HepG2 (cell line): Measurements from ENCODE around the gene SART1. TPM values are rescaled to one million over a fixed set of nuclear protein-coding genes. Genes with fewer than 3 reads are reported as not detected.
A peak's percentile ranks its signal among the peaks of the same experiment; 100 is the strongest.

Experiments used
- BCL3 ChIP-seq: sonication (generic); formaldehyde crosslinking; IDR thresholded peaks from 2 replicates; pipeline ENCODE4 v1.5.1; 2020; ENCODE audit warnings: mild to moderate bottlenecking, missing genetic modification reagents, moderate library complexity
- CHD4 ChIP-seq: fragments of 200-600 bp; sonication (generic); IDR thresholded peaks from 2 replicates; pipeline ENCODE4 v1.7.0; 2017; ENCODE audit warnings: mild to moderate bottlenecking, low read length, borderline replicate concordance
- ETV5 ChIP-seq: IDR thresholded peaks from 2 replicates; pipeline ENCODE4 v1.6.1; 2018; ENCODE audit warnings: missing biosample characterization, missing genetic modification reagents, inconsistent platforms, borderline replicate concordance
- FOXP1 ChIP-seq, 2 experiments: fragments of 450-650 bp in 1 of 2; IDR thresholded peaks; 2 replicates each; pipeline ENCODE4 v1.6.1; 2017 to 2018; ENCODE audit warnings: antibody characterized with exemption in 1 of 2
- PITX1 ChIP-seq: sonication (generic); formaldehyde crosslinking; IDR thresholded peaks from 2 replicates; pipeline ENCODE4 v1.5.1; 2020; ENCODE audit warnings: mild to moderate bottlenecking, missing genetic modification reagents
- RFX5 ChIP-seq: IDR thresholded peaks from 2 replicates; pipeline ENCODE4 v1.6.1; 2011; ENCODE audit warnings: low read depth, low read length, improper control_type of control experiment
- RFXAP ChIP-seq: sonication (generic); formaldehyde crosslinking; IDR thresholded peaks from 2 replicates; pipeline ENCODE4 v1.4.0; 2020; ENCODE audit warnings: missing genetic modification reagents, borderline replicate concordance
- RNF219 ChIP-seq: sonication (generic); formaldehyde crosslinking; IDR thresholded peaks from 2 replicates; pipeline ENCODE4 v1.5.0; 2020; ENCODE audit warnings: mild to moderate bottlenecking, missing genetic modification reagents
- TIGD3 ChIP-seq: sonication (generic); formaldehyde crosslinking; IDR thresholded peaks from 2 replicates; pipeline ENCODE4 v1.5.1; 2020; ENCODE audit warnings: mild to moderate bottlenecking, missing genetic modification reagents, borderline replicate concordance
- ZBTB1 ChIP-seq: sonication (generic); formaldehyde crosslinking; IDR thresholded peaks from 2 replicates; pipeline ENCODE4 v1.4.0; 2020; ENCODE audit warnings: missing genetic modification reagents, borderline replicate concordance
- ZNF318 ChIP-seq: sonication (generic); formaldehyde crosslinking; IDR thresholded peaks from 2 replicates; pipeline ENCODE4 v1.4.0; 2020; ENCODE audit warnings: mild to moderate bottlenecking, missing genetic modification reagents
- ZNF333 ChIP-seq: sonication (generic); formaldehyde crosslinking; IDR thresholded peaks from 2 replicates; pipeline ENCODE4 v1.4.0; 2020; ENCODE audit warnings: mild to moderate bottlenecking, missing genetic modification reagents, borderline replicate concordance
- ZNF546 ChIP-seq: sonication (generic); formaldehyde crosslinking; conservative IDR thresholded peaks from 2 replicates; pipeline ENCODE4 v1.8.1; 2023; ENCODE audit warnings: mild to moderate bottlenecking, missing genetic modification reagents
- ZNF788 ChIP-seq: sonication (generic); formaldehyde crosslinking; IDR thresholded peaks from 2 replicates; pipeline ENCODE4 v1.5.0; 2020; ENCODE audit warnings: mild to moderate bottlenecking, missing genetic modification reagents, borderline replicate concordance
- ZSCAN31 ChIP-seq: sonication (generic); formaldehyde crosslinking; IDR thresholded peaks from 2 replicates; pipeline ENCODE4 v1.5.0; 2020; ENCODE audit warnings: low read depth, mild to moderate bottlenecking, missing genetic modification reagents
- polyA plus RNA-seq, 8 experiments: library from polyadenylated mRNA; depleted of rRNA in 3 of 8; stranded (reverse) in 7 of 8; unstranded in 1 of 8; fragments of >200 nt; fragmentation: Illumina TruSeq in 4 of 8; extraction: Trizol in 4 of 8; gene quantifications; 2 replicates each; pipeline versions ENCODE4 v1.2.1 to v1.2.3, GENCODE V29; 2011 to 2016; ENCODE audit warnings: low read depth in 4 of 8, missing spikeins in 1 of 8, mixed read lengths in 1 of 8; ENCODE audit not compliant: insufficient read depth in 1 of 8
- total RNA-seq, 5 experiments: library from RNA; depleted of rRNA; stranded (reverse); fragments of >200 nt; fragmentation: Illumina TruSeq; extraction: Trizol; gene quantifications; 2 replicates each; pipeline ENCODE4 v1.2.3, GENCODE V29; 2016; ENCODE audit warnings: low read depth in 1 of 5

The SART1 gene
- total and polyA plus RNA-seq, 2 of the 13 experiments (the other 11 are each of a cell fraction or from before 2014, with no cell fraction given), result 11.3 to 22.5 TPM

- no peak for TF ChIP-seq ZNF333 (CRISPR knock-in tag)
- no peak for TF ChIP-seq TIGD3
- TF ChIP-seq RFX5, result no peak
- TF ChIP-seq ETV5 (CRISPR knock-in tag), result no peak
- TF ChIP-seq FOXP1 (IDR thresholded peaks at IDR 0.05), result no peak
- no peak for TF ChIP-seq FOXP1 (CRISPR knock-in tag; IDR thresholded peaks at IDR 0.05)
- TF ChIP-seq ZSCAN31 (CRISPR knock-in tag), result no peak
- TF ChIP-seq PITX1 (CRISPR knock-in tag), result no peak
- no peak for TF ChIP-seq RFXAP
- 0 out of 2 replicates have a peak, but pooled peaks have one; percentile 18 for TF ChIP-seq ZNF546 (CRISPR knock-in tag)
- no peak for TF ChIP-seq ZNF788 (CRISPR knock-in tag)
- no peak for TF ChIP-seq ZBTB1 (CRISPR knock-in tag)
- TF ChIP-seq ZNF318 (CRISPR knock-in tag), result no peak
- TF ChIP-seq RNF219 (CRISPR knock-in tag), result no peak
- no peak for TF ChIP-seq BCL3 (CRISPR knock-in tag)
- no peak for TF ChIP-seq CHD4
These were observed 43.1 kb upstream of the SART1 start, which contains the start of gene C11orf68 (continued) for GRCh38 chr11:65918211-65919140.
